ENCODE measurements around the gene RRM2.
A peak's percentile ranks its signal among the peaks of the same experiment; 100 is the strongest.

Gene RRM2

GRCh38 chr2:10151462-10151861 is 28.9 kb downstream of the RRM2 start:
- Mint-ChIP-seq H3K4me3 (no peak overlapping the region), H3K4me1 (peaks cover 6% of the 10 kb centered on the region), H3K27me3 (no peaks in the 10 kb centered on the region), H3K27ac (no peak overlapping the region), H3K9me3 (no peaks in the 10 kb centered on the region)
- ATAC-seq, result no peak
- no peak for DNase-seq

GRCh38 chr2:10157293-10157692 is 34.8 kb downstream of the RRM2 start:
- Mint-ChIP-seq H3K27me3 (no peaks in the 10 kb centered on the region), H3K9me3 (no peaks in the 10 kb centered on the region), H3K27ac (no peak overlapping the region), H3K4me3 (no peak overlapping the region), H3K4me1 (peaks cover 6% of the 10 kb centered on the region)
- ATAC-seq (no peak), DNase-seq (no peak)

DNA sequence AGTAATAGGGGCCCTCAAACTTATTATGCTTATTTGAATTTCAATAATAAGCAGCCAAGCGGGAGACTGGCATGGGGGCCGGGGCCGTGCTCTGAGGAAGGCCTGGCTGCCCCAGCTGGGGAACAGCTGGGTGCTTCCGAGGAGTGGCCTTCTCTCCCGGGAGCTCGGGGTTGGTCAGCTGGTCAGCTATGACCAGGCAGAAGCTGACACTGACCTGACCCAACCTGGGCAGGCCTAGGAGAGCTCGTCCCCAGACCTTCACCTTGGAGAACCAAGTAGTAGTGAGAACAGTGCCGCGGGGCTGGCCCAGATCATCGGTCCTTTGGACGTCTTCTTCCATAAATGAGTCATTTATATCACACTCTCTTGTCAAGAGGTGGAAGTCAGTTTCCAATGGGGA is 36.1 kb downstream of the RRM2 start:
- H3K4me3 Mint-ChIP-seq, result no peak overlapping the region
- no peaks in the 10 kb centered on the region for H3K27me3 Mint-ChIP-seq
- ATAC-seq (no peak), DNase-seq (no peak)
- no peaks in the 10 kb centered on the region for H3K9me3 Mint-ChIP-seq
- H3K4me1 Mint-ChIP-seq, result peaks cover 6% of the 10 kb centered on the region
- H3K27ac Mint-ChIP-seq, result no peak overlapping the region

DNA sequence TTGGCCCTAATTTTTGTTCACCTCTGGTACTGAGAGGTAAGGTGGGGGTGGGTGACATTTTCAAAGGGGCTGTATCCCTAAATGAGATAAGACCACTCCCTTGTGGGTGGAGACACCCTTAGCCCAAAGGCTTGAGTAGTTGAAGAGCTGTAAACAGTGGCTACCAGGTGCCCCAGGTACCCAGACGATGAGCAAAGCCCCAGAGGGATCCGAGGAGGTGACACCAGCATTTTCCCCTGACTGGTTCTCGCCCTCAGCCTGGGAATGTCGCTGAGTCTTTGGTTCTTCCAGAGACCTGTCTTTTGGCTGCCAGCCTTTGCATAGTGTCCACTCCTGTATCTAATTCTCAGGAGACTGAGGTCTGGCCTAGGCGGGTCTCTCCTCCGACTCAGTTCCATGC is 36.5 kb downstream of the RRM2 start:
- H3K4me1 Mint-ChIP-seq, result peaks cover 6% of the 10 kb centered on the region
- ATAC-seq (no peak), DNase-seq (no peak)
- no peak overlapping the region for H3K27ac Mint-ChIP-seq
- H3K27me3 Mint-ChIP-seq, result no peaks in the 10 kb centered on the region
- no peaks in the 10 kb centered on the region for H3K9me3 Mint-ChIP-seq
- H3K4me3 Mint-ChIP-seq, result no peak overlapping the region

GRCh38 chr2:10159581-10160131 is 37.1 kb downstream of the RRM2 start:
- Mint-ChIP-seq H3K9me3 (no peaks in the 10 kb centered on the region), H3K4me1 (peaks cover 6% of the 10 kb centered on the region), H3K4me3 (no peak overlapping the region), H3K27ac (peak overlapping the region in 1 of 2 donors; percentile 34), H3K27me3 (no peaks in the 10 kb centered on the region)
- DNase-seq, result no peak
- no peak for ATAC-seq

DNA sequence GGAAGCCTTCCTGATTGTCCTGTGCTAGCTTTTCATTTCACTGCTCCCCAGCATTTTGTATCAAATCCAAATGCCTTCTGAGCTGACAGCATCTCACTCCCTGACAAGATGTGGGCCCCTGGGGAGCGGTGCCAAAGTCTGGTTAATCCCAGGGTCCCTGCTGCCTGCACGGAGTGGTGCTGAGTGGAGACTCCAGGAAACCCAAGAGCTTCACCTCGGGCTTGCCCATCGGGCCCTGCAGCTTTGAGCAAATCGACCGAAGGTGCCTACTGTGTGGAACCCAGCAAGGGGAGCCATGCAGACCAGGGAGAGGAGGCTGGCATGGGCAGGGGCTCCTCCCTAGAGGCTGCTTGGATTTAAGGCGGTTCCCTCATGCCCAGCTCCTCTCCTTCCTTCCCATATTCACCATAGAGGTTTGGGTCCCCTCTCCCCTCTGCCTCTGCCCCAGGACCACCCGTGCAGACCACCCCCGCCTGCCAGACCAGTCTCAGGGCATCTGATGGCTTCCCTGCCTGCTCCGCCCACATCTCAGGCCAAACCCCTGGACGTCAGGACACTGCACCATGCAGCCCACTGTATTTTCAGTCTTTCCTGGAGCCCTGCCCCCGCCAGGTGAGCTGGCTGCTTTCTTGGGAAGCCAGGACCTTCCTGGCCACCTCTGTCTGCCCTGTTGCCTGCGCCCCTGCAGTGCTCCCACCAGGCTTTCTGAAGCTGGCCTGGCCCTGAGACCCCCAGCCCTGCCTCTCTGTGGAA is 37.8 kb downstream of the RRM2 start:
- no peaks in the 10 kb centered on the region for H3K27me3 Mint-ChIP-seq
- H3K4me1 Mint-ChIP-seq, result peaks cover 6% of the 10 kb centered on the region
- no peak overlapping the region for H3K4me3 Mint-ChIP-seq
- DNase-seq, result no peak
- peak overlapping the region in 1 of 2 donors; percentile 57 for H3K27ac Mint-ChIP-seq
- no peaks in the 10 kb centered on the region for H3K9me3 Mint-ChIP-seq
- ATAC-seq, result no peak

DNA sequence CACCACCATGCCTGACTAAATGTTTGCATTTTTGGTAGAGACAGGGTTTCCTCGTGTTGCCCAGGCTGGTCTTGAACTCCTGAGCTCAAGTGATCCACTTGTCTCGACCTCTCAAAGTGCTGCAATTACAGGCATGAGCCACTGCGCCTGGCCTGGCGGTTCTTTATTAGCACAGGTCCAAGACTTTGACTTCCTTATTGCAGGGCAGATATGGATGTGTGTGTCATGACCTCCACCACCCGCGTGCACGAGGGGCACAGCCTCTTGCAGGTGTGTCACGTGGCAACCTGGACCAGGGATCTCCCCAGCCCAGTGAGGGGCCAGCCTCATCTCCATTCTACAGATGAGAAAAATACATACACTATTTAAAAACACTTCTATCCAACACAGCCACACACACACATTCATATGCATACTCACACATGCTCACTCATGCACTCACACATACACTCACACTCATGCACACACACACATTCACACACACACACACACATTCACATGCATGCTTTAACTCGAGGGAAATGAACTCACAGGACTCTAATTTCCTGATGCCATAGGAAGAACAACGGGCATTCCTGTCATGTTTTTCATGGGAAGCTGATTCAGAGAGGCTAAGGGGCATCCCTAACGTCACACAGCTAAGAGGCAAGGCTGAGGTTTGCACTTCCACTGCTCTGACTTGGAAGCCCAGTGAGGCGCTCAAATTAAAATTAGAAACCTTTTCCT is 38.8 kb downstream of the RRM2 start:
- no peak for ATAC-seq
- H3K27ac Mint-ChIP-seq, result no peak overlapping the region

DNA sequence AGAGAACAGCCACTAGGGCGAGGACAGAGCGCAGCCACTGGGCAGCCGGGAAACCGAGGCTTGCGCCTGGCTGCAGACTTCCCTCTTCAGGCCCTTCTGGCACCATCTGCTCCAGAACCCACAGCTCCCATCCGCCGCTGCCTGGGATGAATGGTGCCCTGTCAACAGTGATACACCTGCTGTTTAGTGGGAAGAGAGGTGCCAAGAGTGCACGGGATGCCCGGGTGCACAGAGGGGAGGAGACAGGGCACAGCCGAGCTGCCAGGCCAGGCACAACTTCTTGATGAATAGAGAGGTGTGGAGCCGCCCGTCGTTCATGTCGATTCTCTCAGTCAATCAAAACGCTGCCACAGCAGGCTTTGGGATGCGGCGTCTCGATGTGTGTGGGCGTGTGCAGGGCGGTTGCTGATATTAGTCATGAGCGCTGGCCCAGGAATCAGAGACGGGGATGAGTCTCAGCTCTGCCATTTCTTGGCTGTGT is 39.5 kb downstream of the RRM2 start:
- ATAC-seq (no peak), DNase-seq (no peak)
- Mint-ChIP-seq H3K4me3 (no peak overlapping the region), H3K4me1 (peaks cover 6% of the 10 kb centered on the region), H3K27me3 (no peaks in the 10 kb centered on the region), H3K27ac (no peak overlapping the region), H3K9me3 (no peaks in the 10 kb centered on the region)

More for the DNA sequence above, 38.8 kb downstream of the RRM2 start:
- Mint-ChIP-seq H3K4me1 (peaks cover 6% of the 10 kb centered on the region), H3K4me3 (no peak overlapping the region), H3K27me3 (no peaks in the 10 kb centered on the region), H3K9me3 (no peaks in the 10 kb centered on the region)
- no peak for DNase-seq

DNA sequence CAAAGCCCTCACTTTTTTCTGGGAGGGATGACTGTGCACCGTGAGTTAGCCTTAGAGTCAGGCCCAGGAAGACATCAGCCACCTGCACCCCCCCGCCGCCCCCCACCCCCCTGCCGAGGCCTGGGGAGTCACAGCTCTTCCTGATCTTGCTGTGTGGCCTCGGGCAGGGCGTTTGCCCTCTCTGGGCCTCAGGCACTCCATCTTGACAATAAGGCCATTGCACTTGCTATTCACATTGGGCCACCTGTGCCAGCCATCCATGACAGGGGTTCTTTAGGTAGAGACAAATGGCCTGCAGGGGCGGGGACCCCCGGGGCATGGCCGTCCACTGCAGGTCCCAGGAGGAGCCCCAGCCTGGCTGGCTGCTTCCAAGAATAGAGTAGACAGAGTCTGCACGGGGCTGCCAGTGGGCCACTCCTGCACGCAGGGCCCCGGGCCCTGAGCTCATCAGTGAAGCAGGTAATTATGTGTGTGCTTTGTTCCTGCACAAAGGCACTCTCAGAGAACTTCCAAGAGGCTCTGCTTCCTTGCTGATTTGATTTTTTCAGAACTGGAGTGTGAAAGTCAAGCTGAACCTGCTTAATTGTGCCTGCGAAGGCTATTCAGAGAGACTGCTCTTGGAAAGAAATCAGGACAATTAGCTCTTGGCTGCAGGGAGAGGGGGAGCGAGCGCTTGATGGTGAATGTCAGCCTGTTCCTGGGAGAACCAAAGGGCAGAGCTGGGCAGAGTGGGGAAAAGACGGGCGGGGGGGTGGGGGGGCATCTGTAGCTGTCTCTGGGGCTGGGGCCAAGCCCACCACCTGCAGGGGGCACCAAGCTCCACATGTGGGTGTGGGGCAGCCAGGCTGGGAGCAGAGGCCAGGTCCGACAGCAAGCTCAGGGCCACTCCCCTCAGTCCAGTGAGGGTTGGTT is 40.3 kb downstream of the RRM2 start:
- Mint-ChIP-seq H3K27me3 (no peaks in the 10 kb centered on the region), H3K4me3 (no peak overlapping the region), H3K9me3 (no peaks in the 10 kb centered on the region), H3K4me1 (peaks cover 12% of the 10 kb centered on the region), H3K27ac (no peak overlapping the region)
- no peak for ATAC-seq
- DNase-seq, result no peak

DNA sequence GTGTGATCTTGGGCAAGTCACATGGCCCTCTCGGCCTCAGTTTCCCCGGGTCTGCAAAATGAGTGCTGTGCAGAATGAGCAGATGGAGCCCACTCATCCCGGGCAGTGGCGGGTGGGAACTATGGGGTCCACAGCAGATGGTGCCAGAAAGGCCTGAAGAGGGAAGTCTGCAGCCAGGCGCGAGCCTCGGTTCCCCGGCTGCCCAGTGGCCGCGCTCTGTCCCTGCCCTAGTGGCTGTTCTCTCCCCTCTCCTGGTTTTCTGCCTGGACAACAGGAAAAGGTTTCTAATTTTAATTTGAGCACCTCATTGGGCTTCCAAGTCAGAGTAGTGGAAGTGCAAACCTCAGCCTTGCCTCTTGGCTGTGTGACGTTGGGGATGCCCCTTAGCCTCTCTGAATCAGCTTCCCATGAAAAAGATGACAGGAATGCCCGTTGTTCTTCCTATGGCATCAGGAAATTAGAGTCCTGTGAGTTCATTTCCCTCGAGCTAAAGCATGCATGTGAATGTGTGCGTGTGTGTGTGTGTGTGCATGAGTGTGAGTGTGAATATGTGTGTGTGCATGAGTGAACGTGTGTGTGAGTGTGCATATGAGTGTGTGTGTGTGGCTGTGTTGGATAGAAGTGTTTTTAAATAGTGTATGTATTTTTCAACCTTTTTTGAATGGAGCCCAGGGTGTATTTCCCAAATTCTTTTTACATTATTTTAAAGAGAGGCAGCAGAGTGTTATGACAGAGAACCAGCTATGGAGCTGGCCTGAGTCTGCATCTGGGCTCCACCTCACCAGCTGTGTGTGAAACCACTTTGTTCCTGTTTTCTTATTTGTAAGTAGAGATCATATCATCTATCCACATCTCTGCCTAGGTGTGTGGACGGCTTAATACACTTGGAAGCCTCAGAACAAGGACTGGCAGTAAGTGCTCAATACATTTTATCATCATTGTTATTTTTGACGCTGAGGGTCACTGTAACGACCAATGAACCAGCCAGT is 41.3 kb downstream of the RRM2 start:
- no peak overlapping the region for H3K4me3 Mint-ChIP-seq
- H3K27ac Mint-ChIP-seq, result no peak overlapping the region
- ATAC-seq (no peak), DNase-seq (no peak)
- peaks cover 12% of the 10 kb centered on the region for H3K4me1 Mint-ChIP-seq
- no peaks in the 10 kb centered on the region for H3K27me3 Mint-ChIP-seq
- no peaks in the 10 kb centered on the region for H3K9me3 Mint-ChIP-seq

DNA sequence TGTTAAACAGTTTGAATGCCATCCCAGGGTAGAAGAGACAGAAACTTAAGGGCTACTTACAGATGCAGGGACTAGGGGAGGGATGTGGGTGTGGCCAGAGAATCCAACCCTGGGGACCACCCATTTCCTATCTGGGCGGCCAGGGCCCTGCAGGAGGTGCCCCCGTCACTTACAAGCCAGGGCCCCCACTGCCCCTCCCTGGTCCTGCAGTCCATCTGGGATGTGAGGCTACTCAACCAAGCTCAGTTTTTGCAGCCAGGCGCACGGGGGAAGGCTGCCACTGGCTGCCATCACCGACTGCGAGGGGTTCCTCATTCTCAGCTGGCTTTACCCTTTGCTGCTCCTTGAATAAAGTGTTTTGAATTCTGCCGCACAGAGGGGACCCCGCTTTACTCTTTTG is 42.1 kb downstream of the RRM2 start:
- Mint-ChIP-seq H3K27me3 (no peaks in the 10 kb centered on the region), H3K9me3 (no peaks in the 10 kb centered on the region), H3K4me1 (peaks cover 7% of the 10 kb centered on the region), H3K4me3 (no peak overlapping the region), H3K27ac (no peak overlapping the region)
- DNase-seq, result no peak
- ATAC-seq, result no peak

- Mint-ChIP-seq H3K27ac (peak overlapping the region in 1 of 2 donors; percentile 76), H3K4me3 (no peak overlapping the region), H3K27me3 (no peaks in the 10 kb centered on the region), H3K4me1 (peaks cover 6% of the 10 kb centered on the region), H3K9me3 (no peaks in the 10 kb centered on the region)
- DNase-seq (no peak), ATAC-seq (no peak)
Observed at GRCh38 chr2:10165282-10165681, 42.7 kb downstream of the RRM2 start.

DNA sequence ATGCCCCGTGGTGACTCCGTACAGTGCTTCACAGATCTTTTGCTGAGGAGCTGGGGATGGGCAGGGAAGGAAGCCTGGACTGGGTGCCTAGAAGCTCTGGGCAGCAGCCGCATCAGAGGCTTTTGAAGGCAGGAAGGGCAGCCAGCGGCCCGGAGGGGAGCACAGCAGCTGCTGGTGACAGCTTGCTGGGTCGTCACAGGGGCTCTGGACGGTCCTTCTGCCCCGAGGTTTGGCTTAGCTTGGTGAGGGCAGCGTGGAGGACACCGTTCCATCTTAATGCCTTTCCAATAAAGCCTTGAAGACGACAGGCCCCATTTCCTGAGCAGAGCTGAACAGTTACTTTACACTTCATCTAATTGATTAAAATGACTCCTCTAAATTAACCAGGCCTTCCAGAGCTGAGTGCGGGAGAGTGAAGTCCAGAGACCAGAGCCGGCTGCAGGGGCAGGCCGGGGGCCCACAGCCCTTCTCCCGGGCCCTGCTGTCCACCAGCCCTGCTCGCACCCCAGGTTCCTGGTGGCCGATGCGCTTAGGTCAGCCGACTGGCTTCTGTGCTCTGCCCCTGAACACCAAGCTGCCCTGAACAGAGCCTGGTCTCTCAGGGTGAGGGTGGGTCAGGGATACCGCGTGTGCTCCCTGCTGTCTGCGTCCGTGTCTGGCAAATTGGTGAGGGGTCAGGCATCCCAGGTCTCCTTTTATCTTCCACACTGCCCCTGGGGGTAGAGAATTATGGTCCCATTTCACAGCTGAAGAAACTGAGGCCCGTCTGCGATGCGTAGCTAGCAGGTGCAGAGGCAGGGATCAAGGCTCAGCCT is 43.5 kb downstream of the RRM2 start:
- H3K9me3 Mint-ChIP-seq, result no peaks in the 10 kb centered on the region
- no peaks in the 10 kb centered on the region for H3K27me3 Mint-ChIP-seq
- ATAC-seq (no peak), DNase-seq (no peak)
- peaks cover 6% of the 10 kb centered on the region for H3K4me1 Mint-ChIP-seq
- H3K27ac Mint-ChIP-seq, result peak overlapping the region in 1 of 2 donors; percentile 59
- no peak overlapping the region for H3K4me3 Mint-ChIP-seq
